Panc1 (cell line): ENCODE data around the gene MGMT. TPM values are rescaled to one million over a fixed set of nuclear protein-coding genes. Genes with fewer than 3 reads are reported as not detected.
A peak's percentile ranks its signal among the peaks of the same experiment; 100 is the strongest.

Source experiments
- ATAC-seq: fragments of 200-7000 bp; cut with Tn5 transposase; 2 replicates; pipeline ENCODE4 v1.9.1; 2020; ENCODE audit warnings: mild to moderate bottlenecking, moderate library complexity
- BruUV-seq: library from RNA; stranded (reverse); fragments of 400-500 nt; replicated peaks from 2 replicates; lab custom pipeline; 2021; lab: Mats Ljungman, UMichigan
- CTCF ChIA-PET: fragments of 300-600 bp; sonication (Branson Sonifier 250); formaldehyde crosslinking; loops from one replicate; lab custom pipeline; 2022; ENCODE audit warnings: antibody characterized with exemption; lab: Charles Lee
- POLR2A ChIA-PET: fragments of 300-600 bp; sonication (Branson Sonifier 250); formaldehyde crosslinking; loops from one replicate; lab custom pipeline; 2022; ENCODE audit warnings: antibody characterized with exemption; lab: Charles Lee
- DNase-seq: peaks from one replicate; pipeline ENCODE4 v3.0.0-alpha.2; 2010; ENCODE audit warnings: low read depth, low spot score
- H3K27ac ChIP-seq: 2 replicates; pipeline ENCODE4 v1.5.1; 2011; ENCODE audit warnings: mild to moderate bottlenecking, low read length, inconsistent platforms
- H3K27me3 ChIP-seq: fragments of 200-500 bp; sonication (Bioruptor generic); 2 replicates; pipeline ENCODE4 v1.6.0; 2014; ENCODE audit warnings: low read length, inconsistent platforms; ENCODE audit not compliant: control insufficient read depth, insufficient read depth
- H3K36me3 ChIP-seq: fragments of 200-500 bp; sonication (Bioruptor generic); 2 replicates; pipeline ENCODE4 v1.5.1; 2014; ENCODE audit warnings: inconsistent platforms, mild to moderate bottlenecking, low read length, moderate library complexity; ENCODE audit not compliant: control insufficient read depth, insufficient read depth
- H3K4me1 ChIP-seq: 2 replicates; pipeline ENCODE4 v1.5.1; 2011; ENCODE audit warnings: inconsistent platforms, mild to moderate bottlenecking, low read length, moderate library complexity; ENCODE audit not compliant: control insufficient read depth, insufficient read depth
- H3K4me3 ChIP-seq, 2 experiments: 2 replicates each; pipeline ENCODE4 v1.5.1; 2011 to 2012; ENCODE audit warnings: low read depth in 2 of 2, low read length in 2 of 2, mild to moderate bottlenecking in 2 of 2, inconsistent platforms in 1 of 2, moderate library complexity in 1 of 2
- H3K9me3 ChIP-seq: fragments of 200-500 bp; sonication (Bioruptor generic); 2 replicates; pipeline ENCODE4 v1.5.1; 2014; ENCODE audit warnings: low read depth, mild to moderate bottlenecking, inconsistent platforms, low read length, moderate library complexity; ENCODE audit not compliant: control insufficient read depth, insufficient read depth
- POLR2AphosphoS5 ChIP-seq: IDR thresholded peaks from 2 replicates; pipeline ENCODE4 v1.6.1; 2012; ENCODE audit warnings: mild to moderate bottlenecking, low read depth, low read length, moderate library complexity
- SIN3A ChIP-seq: IDR thresholded peaks from 2 replicates; pipeline ENCODE4 v1.6.1; 2012; ENCODE audit warnings: low read depth, mild to moderate bottlenecking, low read length, moderate library complexity, borderline replicate concordance; ENCODE audit not compliant: insufficient read depth
- TCF7L2 ChIP-seq: IDR thresholded peaks from 2 replicates; pipeline ENCODE4 v1.6.1; 2011; ENCODE audit warnings: mild to moderate bottlenecking, low read depth, low read length, inconsistent platforms
- in situ Hi-C: cut with HindIII; loops from 2 replicates; pipeline ENCODE4 v1.10.0; 2016; ENCODE audit warnings: low sequenced_read_pairs, low pct_unique_long_range_greater_than_20kb
- intact Hi-C: fragments of 100-400 bp; cut with micrococcal nuclease; formaldehyde crosslinking; loops from one replicate; pipeline ENCODE4 v1.10.0; 2022; ENCODE audit not compliant: unreplicated experiment
- total RNA-seq: library from RNA; stranded (reverse); gene quantifications from one replicate; pipeline ENCODE4 v1.2.1, GENCODE V29; 2021; ENCODE audit not compliant: unreplicated experiment
- TF ChIP-seq, protein P1 (sequence below): fragments of 450-650 bp; IDR thresholded peaks from 2 replicates; pipeline ENCODE4 v1.5.1; 2017; ENCODE audit warnings: mild to moderate bottlenecking
- TF ChIP-seq, protein P2 (sequence below), 2 experiments: IDR thresholded peaks; 2 replicates each; pipeline ENCODE4 v1.6.1; 2011 to 2012; ENCODE audit warnings: low read depth in 2 of 2, control low read depth in 1 of 2, low read length in 1 of 2, mild to moderate bottlenecking in 1 of 2, moderate library complexity in 1 of 2; ENCODE audit not compliant: insufficient read depth in 1 of 2

MGMT gene
- total RNA-seq, 1 experiment from 2014 or later: 27.3 TPM

- in situ Hi-C loops: no loop called here
- Histone ChIP-seq H3K27me3 (no peaks in the 10 kb centered on the region), H3K9me3 (peaks cover 8% of the 10 kb centered on the region; the same call in 1 of the 2 replicates), H3K27ac (no peak overlapping the region), H3K36me3 (no peaks in the 10 kb centered on the region), H3K4me3 (no peak overlapping the region), H3K4me1 (no peaks in the 10 kb centered on the region)
- no TSS peak for BruUV-seq
- DNase-seq: no peak
- CTCF ChIA-PET: no interaction called here
- TF ChIP-seq, protein P1, sequence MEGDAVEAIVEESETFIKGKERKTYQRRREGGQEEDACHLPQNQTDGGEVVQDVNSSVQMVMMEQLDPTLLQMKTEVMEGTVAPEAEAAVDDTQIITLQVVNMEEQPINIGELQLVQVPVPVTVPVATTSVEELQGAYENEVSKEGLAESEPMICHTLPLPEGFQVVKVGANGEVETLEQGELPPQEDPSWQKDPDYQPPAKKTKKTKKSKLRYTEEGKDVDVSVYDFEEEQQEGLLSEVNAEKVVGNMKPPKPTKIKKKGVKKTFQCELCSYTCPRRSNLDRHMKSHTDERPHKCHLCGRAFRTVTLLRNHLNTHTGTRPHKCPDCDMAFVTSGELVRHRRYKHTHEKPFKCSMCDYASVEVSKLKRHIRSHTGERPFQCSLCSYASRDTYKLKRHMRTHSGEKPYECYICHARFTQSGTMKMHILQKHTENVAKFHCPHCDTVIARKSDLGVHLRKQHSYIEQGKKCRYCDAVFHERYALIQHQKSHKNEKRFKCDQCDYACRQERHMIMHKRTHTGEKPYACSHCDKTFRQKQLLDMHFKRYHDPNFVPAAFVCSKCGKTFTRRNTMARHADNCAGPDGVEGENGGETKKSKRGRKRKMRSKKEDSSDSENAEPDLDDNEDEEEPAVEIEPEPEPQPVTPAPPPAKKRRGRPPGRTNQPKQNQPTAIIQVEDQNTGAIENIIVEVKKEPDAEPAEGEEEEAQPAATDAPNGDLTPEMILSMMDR: no peak
- TF ChIP-seq TCF7L2 (no peak), POLR2AphosphoS5 (no peak), SIN3A (no peak)
- TF ChIP-seq, protein P2, sequence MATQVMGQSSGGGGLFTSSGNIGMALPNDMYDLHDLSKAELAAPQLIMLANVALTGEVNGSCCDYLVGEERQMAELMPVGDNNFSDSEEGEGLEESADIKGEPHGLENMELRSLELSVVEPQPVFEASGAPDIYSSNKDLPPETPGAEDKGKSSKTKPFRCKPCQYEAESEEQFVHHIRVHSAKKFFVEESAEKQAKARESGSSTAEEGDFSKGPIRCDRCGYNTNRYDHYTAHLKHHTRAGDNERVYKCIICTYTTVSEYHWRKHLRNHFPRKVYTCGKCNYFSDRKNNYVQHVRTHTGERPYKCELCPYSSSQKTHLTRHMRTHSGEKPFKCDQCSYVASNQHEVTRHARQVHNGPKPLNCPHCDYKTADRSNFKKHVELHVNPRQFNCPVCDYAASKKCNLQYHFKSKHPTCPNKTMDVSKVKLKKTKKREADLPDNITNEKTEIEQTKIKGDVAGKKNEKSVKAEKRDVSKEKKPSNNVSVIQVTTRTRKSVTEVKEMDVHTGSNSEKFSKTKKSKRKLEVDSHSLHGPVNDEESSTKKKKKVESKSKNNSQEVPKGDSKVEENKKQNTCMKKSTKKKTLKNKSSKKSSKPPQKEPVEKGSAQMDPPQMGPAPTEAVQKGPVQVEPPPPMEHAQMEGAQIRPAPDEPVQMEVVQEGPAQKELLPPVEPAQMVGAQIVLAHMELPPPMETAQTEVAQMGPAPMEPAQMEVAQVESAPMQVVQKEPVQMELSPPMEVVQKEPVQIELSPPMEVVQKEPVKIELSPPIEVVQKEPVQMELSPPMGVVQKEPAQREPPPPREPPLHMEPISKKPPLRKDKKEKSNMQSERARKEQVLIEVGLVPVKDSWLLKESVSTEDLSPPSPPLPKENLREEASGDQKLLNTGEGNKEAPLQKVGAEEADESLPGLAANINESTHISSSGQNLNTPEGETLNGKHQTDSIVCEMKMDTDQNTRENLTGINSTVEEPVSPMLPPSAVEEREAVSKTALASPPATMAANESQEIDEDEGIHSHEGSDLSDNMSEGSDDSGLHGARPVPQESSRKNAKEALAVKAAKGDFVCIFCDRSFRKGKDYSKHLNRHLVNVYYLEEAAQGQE (IDR thresholded peaks at IDR 0.05; ENCODE audit: insufficient read depth in 1 of 2, low read depth in 2 of 2, low read length in 1 of 2): no peak
- POLR2A ChIA-PET: no interaction called here
- ATAC-seq: no peak
- intact Hi-C loops: no loop called here
These were observed 30.0 kb downstream of the MGMT start for GRCh38 chr10:129497013-129497412.

DNA sequence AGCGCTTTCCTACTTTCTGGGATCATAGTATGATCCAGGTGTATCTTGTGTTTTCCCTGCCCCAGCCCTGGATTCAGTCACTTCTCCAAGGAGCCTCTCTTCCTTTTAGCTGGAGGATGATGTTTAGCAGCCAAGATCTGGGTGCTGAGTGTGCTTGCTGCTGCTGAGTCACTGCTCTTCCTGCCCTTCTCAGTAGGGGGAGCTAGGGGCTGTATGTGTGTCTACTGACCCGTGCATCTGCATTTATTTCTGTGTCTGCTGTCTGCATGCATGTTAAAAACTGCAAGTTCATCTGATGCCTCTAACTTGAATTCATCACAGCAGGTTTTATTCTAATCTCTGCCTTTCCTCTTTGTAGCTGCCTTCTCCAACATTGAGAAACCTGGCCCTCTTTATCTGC, 31.6 kb downstream of the MGMT start:
- in situ Hi-C loops (no loop called here), intact Hi-C loops (no loop called here)
- no peak overlapping the region for H3K27ac ChIP-seq
- 0 out of 2 replicates have a peak, but pooled peaks cover 3% of the 10 kb centered on the region for H3K9me3 ChIP-seq
- DNase-seq (no peak), ATAC-seq (no peak)
- H3K27me3 ChIP-seq: no peaks in the 10 kb centered on the region
- H3K4me1 ChIP-seq: no peaks in the 10 kb centered on the region
- no TSS peak for BruUV-seq
- H3K4me3 ChIP-seq: no peak overlapping the region
- TF ChIP-seq TCF7L2 (no peak), SIN3A (no peak), POLR2AphosphoS5 (no peak)
- TF ChIP-seq, protein P1: peak; percentile 31
- TF ChIP-seq, protein P2 (IDR thresholded peaks at IDR 0.05; ENCODE audit: insufficient read depth in 1 of 2, low read depth in 2 of 2, low read length in 1 of 2): no peak
- ChIA-PET POLR2A (no interaction called here), CTCF (no interaction called here)
- no peaks in the 10 kb centered on the region for H3K36me3 ChIP-seq
